HG03097 (cell line): ENCODE results near the gene HEBP2.
A peak's percentile ranks its signal among the peaks of the same experiment; 100 is the strongest.

ENCODE experiments used
- ATAC-seq: cut with Tn5 transposase; IDR thresholded peaks from one replicate; pipeline ENCODE4 v1.9.1; 2021; ENCODE audit not compliant: unreplicated experiment, low FRiP score

Gene HEBP2

DNA sequence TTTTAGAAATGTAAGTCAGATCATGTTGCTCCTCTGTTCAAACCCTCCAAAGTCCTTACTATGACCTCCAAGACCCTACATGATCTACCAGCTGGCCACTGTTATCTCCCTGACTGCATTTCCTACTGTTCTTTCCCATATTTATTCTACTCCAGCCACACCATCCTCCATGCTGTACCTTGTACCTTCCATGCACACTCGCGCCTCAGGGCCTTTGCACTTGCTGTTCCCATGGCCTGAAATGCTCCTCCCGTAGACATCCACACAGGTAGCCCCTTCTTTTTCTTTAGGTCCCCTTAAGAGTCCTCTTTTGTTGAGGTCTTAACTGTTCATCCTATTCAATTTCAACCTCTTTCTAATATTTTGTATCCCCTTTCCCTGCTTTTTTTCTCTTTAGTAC, 47.0 kb downstream of the HEBP2 start:
- ATAC-seq: no peak

DNA sequence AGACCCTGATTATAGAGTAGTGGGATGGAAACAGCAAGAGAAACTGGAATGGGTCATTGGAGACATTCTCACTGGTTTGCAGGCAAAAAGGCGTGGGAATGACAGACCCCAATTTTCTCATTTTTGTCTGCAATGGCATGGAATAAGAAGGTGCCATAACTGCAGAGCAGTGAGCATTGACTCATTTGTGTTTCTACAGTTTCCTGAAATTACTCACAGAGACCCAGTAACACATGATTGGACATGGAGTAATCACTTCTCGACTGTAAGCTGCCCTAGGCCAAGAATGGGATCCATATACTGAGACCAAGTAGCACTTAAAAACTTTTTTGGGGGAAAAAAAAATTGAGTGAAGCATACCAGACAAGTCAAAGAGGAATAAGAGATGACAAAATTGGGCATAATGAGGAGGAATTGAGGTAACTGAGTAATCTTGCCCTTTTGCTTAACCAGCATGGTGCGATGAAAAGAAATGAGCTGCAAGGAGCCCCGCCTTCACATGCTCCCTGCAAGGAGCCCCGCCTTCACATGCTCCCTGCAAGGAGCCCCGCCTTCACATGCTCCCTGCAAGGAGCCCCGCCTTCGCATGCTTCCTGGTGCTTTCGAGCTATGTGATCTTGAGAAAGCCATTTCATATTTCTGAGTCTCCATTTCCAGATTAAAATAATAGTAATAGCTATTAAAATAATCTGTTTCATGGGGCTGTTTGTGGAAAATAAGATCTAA, 51.1 kb downstream of the HEBP2 start:
- ATAC-seq: no peak

DNA sequence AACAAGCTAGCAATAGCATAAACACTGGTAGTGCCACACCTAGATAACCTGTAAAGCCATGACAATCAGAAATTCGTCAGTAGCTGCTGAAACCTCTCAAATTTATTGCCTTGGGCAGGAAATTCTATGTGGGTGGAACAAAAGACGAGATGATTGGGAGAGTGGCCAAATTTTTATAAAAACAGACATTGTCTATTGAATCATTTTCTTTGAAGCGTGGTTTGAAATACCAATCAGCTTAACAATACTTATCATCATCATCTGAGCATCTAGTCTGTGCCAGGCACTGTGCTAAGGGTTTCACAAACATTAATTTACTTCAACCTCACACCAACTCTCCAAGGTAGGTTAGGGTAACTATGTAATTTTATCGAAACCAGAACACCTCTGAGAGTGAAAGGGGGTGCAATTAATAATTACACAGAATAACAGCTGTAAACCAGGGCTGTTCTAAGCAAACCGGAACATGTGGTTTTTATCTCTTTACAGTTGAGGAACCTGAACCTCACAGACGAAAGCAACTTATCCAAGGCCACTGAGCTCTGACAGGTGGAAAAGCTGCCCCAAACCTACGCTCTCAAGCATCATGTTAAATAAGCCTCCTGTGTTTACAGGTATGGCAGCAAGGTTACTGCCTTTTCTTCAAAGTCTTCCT, 51.9 kb downstream of the HEBP2 start:
- ATAC-seq: peak; percentile 97

DNA sequence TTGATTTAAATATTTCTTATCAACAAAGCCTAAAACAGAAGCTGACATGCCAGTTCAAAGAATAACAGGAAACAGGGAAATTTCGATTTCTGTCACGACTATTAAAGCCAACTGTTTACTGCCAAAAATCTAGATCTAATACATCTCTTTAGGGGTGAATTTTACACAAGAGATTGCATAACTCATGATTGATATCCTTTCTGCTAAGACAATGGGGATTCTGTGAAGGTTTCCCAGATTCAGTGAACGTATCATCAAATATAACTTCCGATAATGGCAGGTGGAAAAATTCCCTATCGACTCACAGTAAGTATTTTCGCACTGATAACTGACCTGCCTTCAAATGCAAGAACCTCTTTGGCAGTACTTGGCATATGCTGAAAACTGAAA, 52.4 kb downstream of the HEBP2 start:
- ATAC-seq: no peak

DNA sequence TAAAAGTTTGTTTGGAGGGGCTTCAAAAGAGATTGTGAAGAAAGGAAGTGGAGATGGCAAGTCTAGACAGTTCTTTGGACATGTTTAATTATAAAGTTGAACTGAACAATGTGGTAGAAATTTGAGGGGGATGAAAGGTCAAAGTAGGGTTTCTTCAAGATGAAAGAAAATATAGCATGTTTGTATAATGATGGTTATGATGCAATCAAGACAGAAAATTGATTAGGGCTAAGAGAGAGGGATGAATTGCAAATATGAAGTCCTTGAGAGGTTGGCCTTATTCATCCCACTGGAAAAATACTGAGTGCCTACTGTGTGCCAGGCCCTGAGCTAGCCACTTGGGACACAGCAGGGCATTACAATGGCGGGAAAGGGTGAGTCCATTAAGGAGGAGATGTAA, 57.6 kb downstream of the HEBP2 start:
- no peak for ATAC-seq

DNA sequence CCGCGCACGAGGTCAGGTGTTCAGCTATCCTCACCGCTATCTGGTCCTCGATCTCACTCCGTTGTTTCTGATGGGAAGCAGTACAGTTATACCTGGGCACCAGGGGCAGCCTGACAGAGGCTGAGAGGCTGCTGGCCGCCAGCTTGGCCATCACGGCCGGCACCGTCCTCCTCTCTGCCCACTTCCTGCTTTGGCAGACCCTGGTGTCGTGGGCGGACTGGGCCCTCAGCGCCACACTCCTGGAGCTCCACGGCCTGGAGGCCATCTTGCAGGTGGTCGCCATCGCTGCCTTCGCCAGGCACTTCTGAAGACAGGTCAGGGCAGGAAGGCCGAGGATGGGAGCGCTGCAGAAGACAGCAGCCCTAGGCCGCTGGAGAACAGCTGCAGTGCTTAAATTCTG, 60.1 kb downstream of the HEBP2 start:
- no peak for ATAC-seq

DNA sequence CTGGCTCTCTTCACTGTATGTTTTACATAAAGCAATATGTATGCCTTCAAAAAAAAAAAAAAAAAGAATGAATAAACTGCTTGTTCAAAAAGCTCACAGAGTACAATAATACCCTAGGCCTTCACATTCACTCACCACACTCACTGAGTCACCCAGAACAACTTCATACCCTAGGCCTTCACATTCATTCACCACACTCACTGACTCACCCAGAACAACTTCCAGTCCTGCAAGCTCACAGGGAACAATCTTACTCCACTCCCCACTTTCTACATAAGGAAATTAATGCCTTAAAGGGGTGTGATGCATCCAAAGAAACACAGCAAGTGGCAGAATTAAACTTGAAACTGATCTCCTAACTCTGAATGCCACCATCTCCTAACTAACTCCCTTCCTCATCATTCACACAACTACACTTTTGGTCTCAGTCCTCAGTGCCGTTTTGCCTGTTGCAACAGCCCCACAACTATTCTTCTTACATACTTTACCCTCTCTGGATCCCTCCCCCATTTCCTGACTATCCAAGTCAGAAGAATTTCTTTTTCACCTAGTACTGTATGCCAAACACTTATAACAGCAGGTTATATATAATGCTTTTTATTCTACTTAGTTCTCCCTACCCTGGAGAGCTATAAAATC, 61.1 kb downstream of the HEBP2 start:
- no peak for ATAC-seq

DNA sequence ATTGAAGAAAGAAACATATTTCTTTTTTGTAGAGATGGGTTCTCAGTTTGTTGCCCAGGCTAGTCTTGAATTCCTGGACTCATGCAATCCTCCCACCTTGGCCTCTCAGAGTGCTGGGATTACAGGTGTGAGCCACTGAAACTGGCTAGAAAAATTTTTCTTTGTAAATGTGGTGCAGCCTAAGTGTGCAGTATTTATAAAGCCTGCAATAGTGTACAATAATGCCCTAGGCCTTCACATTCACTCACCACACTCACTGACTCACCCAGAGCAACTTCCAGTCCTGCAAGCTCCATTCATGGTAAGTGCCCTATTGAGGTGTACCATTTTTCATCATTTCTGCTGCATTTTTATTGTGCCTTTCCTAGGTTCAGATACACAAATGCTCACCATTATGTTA, 63.9 kb downstream of the HEBP2 start:
- ATAC-seq: no peak

DNA sequence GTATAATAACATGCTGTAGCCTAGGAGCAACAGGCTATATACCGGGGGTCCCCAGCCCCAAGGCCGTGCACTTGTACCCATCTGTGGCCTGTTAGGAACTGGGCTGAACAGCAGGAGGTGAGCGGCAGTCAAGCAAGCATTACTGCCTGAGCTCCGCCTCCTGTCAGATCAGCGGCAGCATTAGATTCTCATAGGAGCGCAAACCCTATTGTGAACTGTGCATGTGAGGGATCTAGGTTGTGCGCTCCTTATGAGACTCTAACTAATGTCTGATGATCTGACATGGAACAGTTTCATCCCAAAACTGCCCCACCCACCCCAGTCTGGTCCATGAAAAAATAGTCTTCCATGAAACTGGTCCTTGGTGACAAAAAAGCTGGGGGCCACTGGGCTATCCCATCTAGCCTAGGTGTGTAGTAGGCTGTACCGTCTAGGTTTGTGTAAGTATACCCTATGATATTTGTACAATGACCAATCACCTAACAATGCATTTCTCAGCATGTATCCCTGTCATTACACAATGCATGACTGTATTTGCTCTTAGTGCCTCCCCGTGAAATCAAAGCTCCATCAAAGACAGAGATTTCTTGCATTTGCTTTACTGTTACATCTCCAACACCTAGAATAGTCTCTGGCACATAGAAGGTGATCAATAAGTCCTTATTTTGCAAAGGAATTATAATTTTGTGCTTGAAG, 64.4 kb downstream of the HEBP2 start:
- no peak for ATAC-seq
